DND-41 (cell line): ENCODE data around the gene HBA2.

Experiments
- ATAC-seq: fragments of 200-7000 bp; cut with Tn5 transposase; 3 replicates; pipeline ENCODE4 v1.9.1; 2021; ENCODE audit warnings: low read depth; ENCODE audit not compliant: insufficient read depth
- DNase-seq: peaks from one replicate; pipeline ENCODE4 v3.0.0-alpha.2; 2020
- H2AFZ ChIP-seq: 2 replicates; pipeline ENCODE4 v1.6.0; 2012; ENCODE audit warnings: low read depth, low read length
- H3K27ac ChIP-seq: 2 replicates; pipeline ENCODE4 v1.5.1; 2012; ENCODE audit warnings: low read length, inconsistent platforms
- H3K27me3 ChIP-seq: fragments of 200-600 bp; sonication (generic); 2 replicates; pipeline ENCODE4 v1.6.0; 2012; ENCODE audit warnings: low read length, mild to moderate bottlenecking, inconsistent platforms; ENCODE audit not compliant: insufficient read depth, poor library complexity
- H3K36me3 ChIP-seq: 2 replicates; pipeline ENCODE4 v1.5.1; 2012; ENCODE audit warnings: low read length, inconsistent platforms; ENCODE audit not compliant: insufficient read depth
- H3K4me1 ChIP-seq: 2 replicates; pipeline ENCODE4 v1.5.1; 2012; ENCODE audit warnings: mild to moderate bottlenecking, low read length; ENCODE audit not compliant: insufficient read depth
- H3K4me2 ChIP-seq: 2 replicates; pipeline ENCODE4 v1.6.0; 2012; ENCODE audit warnings: mild to moderate bottlenecking, moderate library complexity, low read length, inconsistent platforms; ENCODE audit not compliant: insufficient read depth
- H3K4me3 ChIP-seq, 2 experiments: fragments of 200-600 bp in 1 of 2; shearing (Covaris generic) in 1 of 2; 2 replicates each; pipeline ENCODE4 v1.5.1; 2012 to 2016; ENCODE audit warnings: inconsistent platforms in 2 of 2, low read length in 2 of 2, mild to moderate bottlenecking in 2 of 2, low read depth in 1 of 2, moderate library complexity in 1 of 2
- H3K79me2 ChIP-seq: 2 replicates; pipeline ENCODE4 v1.6.0; 2012; ENCODE audit warnings: low read length, inconsistent platforms; ENCODE audit not compliant: insufficient read depth
- H3K9ac ChIP-seq: 2 replicates; pipeline ENCODE4 v1.6.0; 2012; ENCODE audit warnings: low read depth, mild to moderate bottlenecking, inconsistent platforms, low read length, moderate library complexity
- H3K9me3 ChIP-seq: 2 replicates; pipeline ENCODE4 v1.5.1; 2012; ENCODE audit warnings: low read length, moderate library complexity, mild to moderate bottlenecking, inconsistent platforms; ENCODE audit not compliant: insufficient read depth, severe bottlenecking
- H4K20me1 ChIP-seq: 2 replicates; pipeline ENCODE4 v1.6.0; 2012; ENCODE audit warnings: low read length; ENCODE audit not compliant: insufficient read depth
- EZH2 ChIP-seq: IDR thresholded peaks from 3 replicates; pipeline ENCODE4 v1.6.1; 2012; ENCODE audit warnings: borderline replicate concordance, low read depth, mild to moderate bottlenecking, moderate library complexity, low read length, inconsistent platforms; ENCODE audit not compliant: severe bottlenecking
- TF ChIP-seq, protein P1 (sequence below): IDR thresholded peaks from 2 replicates; pipeline ENCODE4 v1.5.1; 2012; ENCODE audit warnings: borderline replicate concordance, low read length, moderate library complexity, mild to moderate bottlenecking; ENCODE audit not compliant: poor library complexity, severe bottlenecking; ENCODE audit errors: extremely low read depth

HBA2 gene

GRCh38 chr16:140175-140857, 32.4 kb upstream of the HBA2 start:
- H3K4me1 ChIP-seq: peaks cover 33% of the 10 kb centered on the region
- H4K20me1 ChIP-seq: no peaks in the 10 kb centered on the region
- H3K36me3 ChIP-seq: no peaks in the 10 kb centered on the region
- no peak overlapping the region for H3K9ac ChIP-seq
- H3K27ac ChIP-seq: no peak overlapping the region
- TF ChIP-seq, protein P1, sequence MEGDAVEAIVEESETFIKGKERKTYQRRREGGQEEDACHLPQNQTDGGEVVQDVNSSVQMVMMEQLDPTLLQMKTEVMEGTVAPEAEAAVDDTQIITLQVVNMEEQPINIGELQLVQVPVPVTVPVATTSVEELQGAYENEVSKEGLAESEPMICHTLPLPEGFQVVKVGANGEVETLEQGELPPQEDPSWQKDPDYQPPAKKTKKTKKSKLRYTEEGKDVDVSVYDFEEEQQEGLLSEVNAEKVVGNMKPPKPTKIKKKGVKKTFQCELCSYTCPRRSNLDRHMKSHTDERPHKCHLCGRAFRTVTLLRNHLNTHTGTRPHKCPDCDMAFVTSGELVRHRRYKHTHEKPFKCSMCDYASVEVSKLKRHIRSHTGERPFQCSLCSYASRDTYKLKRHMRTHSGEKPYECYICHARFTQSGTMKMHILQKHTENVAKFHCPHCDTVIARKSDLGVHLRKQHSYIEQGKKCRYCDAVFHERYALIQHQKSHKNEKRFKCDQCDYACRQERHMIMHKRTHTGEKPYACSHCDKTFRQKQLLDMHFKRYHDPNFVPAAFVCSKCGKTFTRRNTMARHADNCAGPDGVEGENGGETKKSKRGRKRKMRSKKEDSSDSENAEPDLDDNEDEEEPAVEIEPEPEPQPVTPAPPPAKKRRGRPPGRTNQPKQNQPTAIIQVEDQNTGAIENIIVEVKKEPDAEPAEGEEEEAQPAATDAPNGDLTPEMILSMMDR: no peak
- TF ChIP-seq EZH2: no peak
- H3K9me3 ChIP-seq: no peaks in the 10 kb centered on the region
- DNase-seq: no peak
- no peaks in the 10 kb centered on the region for H3K27me3 ChIP-seq
- no peak for ATAC-seq
- no peak overlapping the region for H2AFZ ChIP-seq
- no peak overlapping the region for H3K4me2 ChIP-seq
- no peak overlapping the region for H3K4me3 ChIP-seq
- peaks cover 30% of the 10 kb centered on the region for H3K79me2 ChIP-seq

- Histone ChIP-seq H3K9ac (no peak overlapping the region), H2AFZ (no peak overlapping the region), H3K79me2 (peaks cover 9% of the 10 kb centered on the region), H3K27ac (no peak overlapping the region), H4K20me1 (no peaks in the 10 kb centered on the region), H3K36me3 (no peaks in the 10 kb centered on the region), H3K9me3 (no peaks in the 10 kb centered on the region), H3K4me3 (no peak overlapping the region), H3K27me3 (no peaks in the 10 kb centered on the region), H3K4me2 (no peak overlapping the region), H3K4me1 (peaks cover 13% of the 10 kb centered on the region)
- TF ChIP-seq, protein P1: no peak
- no peak for TF ChIP-seq EZH2
- no peak for ATAC-seq
- no peak for DNase-seq
Measured at GRCh38 chr16:142405-142967, 30.2 kb upstream of the HBA2 start.

DNA sequence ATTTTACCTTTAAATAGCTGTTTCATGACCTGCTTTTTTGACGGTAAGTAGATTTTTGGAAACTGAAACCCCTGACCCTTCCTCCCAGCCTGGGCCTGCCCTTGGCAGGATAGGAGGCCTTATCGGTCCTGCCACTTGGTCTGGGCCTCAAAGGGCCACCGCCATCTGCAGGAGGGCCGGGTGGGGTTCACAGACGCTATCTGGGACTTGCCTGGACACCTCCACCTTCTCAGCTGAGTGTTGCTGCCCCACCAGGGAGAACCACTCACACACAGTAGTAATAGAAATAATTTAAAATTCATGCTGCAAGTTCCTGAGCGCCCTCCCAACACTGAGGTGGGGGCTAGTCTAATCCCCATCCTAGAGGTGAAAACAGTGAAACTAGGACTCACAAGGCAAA, 29.6 kb upstream of the HBA2 start:
- TF ChIP-seq, protein P1: no peak
- TF ChIP-seq EZH2: no peak
- peaks cover 4% of the 10 kb centered on the region for H3K79me2 ChIP-seq
- H3K27ac ChIP-seq: no peak overlapping the region
- no peaks in the 10 kb centered on the region for H3K36me3 ChIP-seq
- no peaks in the 10 kb centered on the region for H3K27me3 ChIP-seq
- H3K4me1 ChIP-seq: peaks cover 9% of the 10 kb centered on the region; the same call in 1 of the 2 replicates
- no peak for DNase-seq
- no peak overlapping the region for H2AFZ ChIP-seq
- no peak overlapping the region for H3K4me2 ChIP-seq
- H3K4me3 ChIP-seq: no peak overlapping the region
- no peaks in the 10 kb centered on the region for H4K20me1 ChIP-seq
- no peaks in the 10 kb centered on the region for H3K9me3 ChIP-seq
- ATAC-seq: no peak
- no peak overlapping the region for H3K9ac ChIP-seq
